GM21423 (cell line): ENCODE data around the gene GPER1.

Experiments
- ATAC-seq: cut with Tn5 transposase; IDR thresholded peaks from one replicate; pipeline ENCODE4 v1.9.1; 2021; ENCODE audit warnings: mild to moderate bottlenecking, moderate library complexity; ENCODE audit not compliant: unreplicated experiment

GPER1 gene

GRCh38 chr7:1053816-1054370 lies 34.0 kb upstream of the GPER1 start:
- no peak for ATAC-seq

GRCh38 chr7:1054438-1054837 lies 33.5 kb upstream of the GPER1 start:
- ATAC-seq, result no peak

- ATAC-seq, result no peak
Measured at GRCh38 chr7:1054861-1055450, 33.0 kb upstream of the GPER1 start.

GRCh38 chr7:1055491-1055955 lies 32.4 kb upstream of the GPER1 start:
- no peak for ATAC-seq

GRCh38 chr7:1055956-1056784 lies 31.7 kb upstream of the GPER1 start:
- no peak for ATAC-seq

GRCh38 chr7:1056785-1057410 lies 31.0 kb upstream of the GPER1 start:
- no peak for ATAC-seq

GRCh38 chr7:1057416-1058291 lies 30.3 kb upstream of the GPER1 start:
- ATAC-seq, result no peak

- ATAC-seq, result no peak
Measured at GRCh38 chr7:1058311-1058710, 29.6 kb upstream of the GPER1 start.

- no peak for ATAC-seq
Measured at GRCh38 chr7:1058821-1059199, 29.1 kb upstream of the GPER1 start.

GRCh38 chr7:1059200-1060091 lies 28.5 kb upstream of the GPER1 start:
- ATAC-seq, result no peak

GRCh38 chr7:1060315-1061072 lies 27.4 kb upstream of the GPER1 start:
- no peak for ATAC-seq

- ATAC-seq, result no peak
Measured at GRCh38 chr7:1061180-1061579, 26.7 kb upstream of the GPER1 start.

GRCh38 chr7:1062296-1063294 lies 25.3 kb upstream of the GPER1 start:
- peak; percentile 39 for ATAC-seq

GRCh38 chr7:1063361-1063760 lies 24.6 kb upstream of the GPER1 start:
- no peak for ATAC-seq

- no peak for ATAC-seq
Measured at GRCh38 chr7:1064581-1064980, 23.3 kb upstream of the GPER1 start.

GRCh38 chr7:1065263-1065584 lies 22.7 kb upstream of the GPER1 start:
- no peak for ATAC-seq

GRCh38 chr7:1065585-1066241 lies 22.2 kb upstream of the GPER1 start:
- peak; percentile 45 for ATAC-seq

GRCh38 chr7:1066242-1066588 lies 21.7 kb upstream of the GPER1 start:
- ATAC-seq, result no peak
